Stimulated activated CD8-positive, alpha-beta memory T cell treated with anti-CD3 and anti-CD28 coated beads, Interleukin-7, amount 100 ng/mL, for 1 hour (primary cell): ENCODE results near the gene FNDC11.

ENCODE experiments used
- DNase-seq, 2 donors: peaks; one replicate each; pipeline ENCODE4 v3.0.0-alpha.2; 2020; ENCODE audit warnings: low read depth in 2 of 2

FNDC11 gene

DNA sequence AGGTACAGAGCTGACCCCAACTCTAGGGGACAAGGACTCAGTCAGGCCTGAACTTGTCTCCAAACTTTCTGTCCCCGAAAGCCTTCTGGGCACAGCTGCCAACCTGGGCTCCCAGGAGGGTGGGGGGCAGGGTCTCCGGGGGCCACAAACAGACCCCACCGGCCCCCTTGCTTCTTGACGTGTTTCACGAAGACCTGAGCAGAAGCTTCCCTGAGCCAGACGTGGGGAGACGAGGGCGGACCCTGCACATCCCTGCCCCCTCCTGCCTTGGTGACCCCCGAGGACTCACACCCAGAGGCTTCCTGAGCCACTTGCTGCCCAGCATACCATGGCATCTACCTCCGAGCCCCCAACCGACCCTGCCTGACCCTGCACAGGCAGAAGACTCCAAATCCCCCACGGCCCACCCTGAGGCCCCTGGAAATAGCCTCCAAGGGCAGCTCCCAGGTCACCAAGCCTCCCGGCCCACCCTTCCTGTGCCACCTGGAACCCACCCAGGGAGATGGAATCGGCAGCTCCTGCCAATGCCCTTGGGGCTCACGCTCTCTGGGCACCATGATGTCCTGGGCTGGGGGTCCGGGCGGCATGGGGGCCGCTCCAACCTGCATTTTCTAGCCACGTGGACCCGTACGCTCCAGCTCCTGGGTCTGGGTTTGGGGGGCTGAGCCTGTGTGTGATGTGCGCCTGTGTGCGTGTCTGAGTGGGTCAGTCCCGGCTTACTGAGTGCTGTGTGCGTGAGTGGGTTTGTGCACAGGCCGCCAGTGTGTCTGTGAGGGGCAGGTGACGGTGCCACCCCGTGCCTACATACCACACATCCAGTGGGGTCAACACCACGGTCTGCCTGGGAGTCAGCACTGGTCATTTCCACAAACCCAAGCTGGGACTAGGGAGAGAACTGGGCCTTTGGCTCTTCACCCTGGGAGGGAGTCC, 14.3 kb upstream of the FNDC11 start:
- no peak for DNase-seq

DNA sequence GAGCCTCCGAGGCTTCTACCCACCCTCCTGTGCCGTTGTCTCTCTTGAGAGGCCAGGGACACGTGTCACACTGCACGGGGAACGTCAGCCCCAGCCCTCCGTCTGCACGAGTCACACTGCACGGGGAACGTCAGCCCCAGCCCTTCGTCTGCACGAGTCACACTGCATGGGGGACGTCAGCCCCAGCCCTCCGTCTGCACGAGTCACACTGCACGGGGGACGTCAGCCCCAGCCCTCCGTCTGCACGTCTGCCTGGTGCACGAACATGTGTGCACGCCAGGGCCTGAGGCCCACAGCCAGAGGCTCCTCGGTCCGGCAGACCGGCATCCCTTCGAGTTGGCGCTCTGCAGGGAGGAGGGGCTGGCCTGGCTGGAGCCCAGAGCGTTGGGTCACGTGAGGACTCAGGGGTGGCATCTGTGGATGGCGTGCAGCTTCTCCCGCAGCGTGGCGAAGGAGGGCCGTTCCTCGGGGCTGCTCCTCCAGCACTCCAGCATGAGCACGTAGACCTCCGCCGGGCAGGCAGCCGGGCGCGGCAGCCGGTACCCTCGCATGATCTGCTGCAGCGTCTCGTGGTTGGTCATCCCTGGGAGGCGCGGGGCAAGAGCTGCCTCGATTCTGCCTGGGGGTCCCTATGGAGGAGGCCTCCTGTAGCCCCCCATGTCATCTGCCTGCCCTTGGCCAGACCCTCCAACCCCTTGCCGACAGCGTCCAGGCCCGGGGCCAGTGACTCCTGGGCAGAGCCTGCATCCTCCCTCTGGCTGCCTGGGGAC, 13.4 kb upstream of the FNDC11 start:
- no peak for DNase-seq

DNA sequence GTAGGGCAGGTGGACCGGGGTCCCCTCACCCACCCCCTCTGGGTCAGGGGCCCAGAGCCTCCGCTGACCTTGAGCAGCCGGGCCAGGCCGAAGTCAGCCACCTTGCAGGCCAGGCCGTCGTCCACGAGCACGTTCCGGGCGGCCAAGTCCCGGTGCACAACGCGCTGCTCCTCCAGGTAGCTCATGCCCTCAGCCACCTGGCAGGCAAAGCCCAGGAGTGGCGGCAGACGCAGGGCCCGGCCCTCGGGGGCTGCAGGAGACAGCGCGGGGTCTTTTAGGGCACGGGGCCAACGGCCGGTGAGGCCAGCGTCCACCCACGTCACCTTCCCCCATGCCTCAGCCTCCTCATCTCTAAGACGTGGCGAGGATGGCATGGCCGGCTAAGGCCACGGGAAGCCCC, 12.6 kb upstream of the FNDC11 start:
- DNase-seq = no peak

DNA sequence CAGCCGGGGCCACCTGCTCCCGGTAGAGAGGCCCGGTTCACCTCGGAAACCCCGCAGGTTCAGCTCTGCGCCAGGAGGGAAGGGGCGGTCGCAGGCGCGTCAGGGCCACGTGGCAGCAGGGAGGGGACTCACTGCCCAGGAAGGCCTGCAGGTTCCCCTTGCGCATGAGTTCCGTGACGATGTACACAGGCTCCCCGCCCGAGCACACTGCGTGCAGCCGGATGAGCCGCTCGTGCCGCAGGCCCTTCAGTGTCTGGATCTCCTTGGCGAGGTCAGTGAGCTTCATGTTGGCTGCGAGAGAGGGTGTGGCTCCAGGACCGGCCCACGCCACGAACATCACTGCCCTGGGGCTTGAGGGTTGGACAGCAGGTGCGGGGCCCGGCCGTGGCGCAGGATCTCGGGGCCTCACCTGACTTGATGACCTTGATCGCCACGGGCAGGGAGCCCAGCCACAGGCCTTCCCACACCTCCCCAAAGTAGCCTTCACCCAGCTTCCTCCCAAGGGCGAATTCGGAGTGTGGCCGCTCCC, 11.9 kb upstream of the FNDC11 start:
- no peak for DNase-seq

DNA sequence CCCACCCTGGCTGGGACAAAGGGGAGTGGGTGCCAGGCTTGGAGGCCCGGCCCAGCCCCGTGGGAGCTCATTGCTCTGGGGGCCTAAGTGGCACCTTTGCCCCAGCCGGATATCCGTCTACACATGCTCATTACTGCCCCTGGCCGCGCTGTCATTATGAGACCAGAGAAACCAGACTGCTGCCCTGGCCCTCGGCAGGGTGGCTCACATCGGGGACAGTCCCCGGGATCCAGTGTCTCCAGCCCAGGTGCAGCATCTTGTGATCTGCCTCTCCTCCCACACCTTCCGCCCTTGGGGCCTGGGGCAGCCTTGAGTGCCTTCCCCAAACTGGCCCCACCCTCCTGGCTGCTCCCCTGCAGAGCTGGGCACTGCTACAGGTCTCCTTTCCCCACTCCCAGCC, 11.3 kb upstream of the FNDC11 start:
- DNase-seq = no peak

DNA sequence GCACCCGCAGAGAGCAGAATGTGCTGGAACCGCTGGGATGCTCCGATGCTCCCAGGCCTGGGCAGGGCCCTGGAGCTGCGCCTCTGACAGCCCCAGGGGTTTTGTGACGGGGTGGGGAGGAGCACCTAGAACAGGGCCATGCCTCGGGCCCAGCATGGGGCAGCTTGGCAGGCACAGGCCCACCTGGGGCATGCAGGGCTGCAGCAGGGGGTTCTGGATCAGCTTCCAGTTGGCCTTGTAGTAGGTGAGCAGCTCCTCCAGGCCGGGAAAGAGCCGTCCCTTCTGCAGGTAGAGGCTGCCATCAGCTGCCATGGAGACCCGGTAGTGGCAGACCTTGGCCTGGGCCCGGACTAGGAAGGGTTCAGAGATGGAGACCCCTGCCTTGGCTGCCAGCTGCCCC, 10.8 kb upstream of the FNDC11 start:
- DNase-seq = no peak

DNA sequence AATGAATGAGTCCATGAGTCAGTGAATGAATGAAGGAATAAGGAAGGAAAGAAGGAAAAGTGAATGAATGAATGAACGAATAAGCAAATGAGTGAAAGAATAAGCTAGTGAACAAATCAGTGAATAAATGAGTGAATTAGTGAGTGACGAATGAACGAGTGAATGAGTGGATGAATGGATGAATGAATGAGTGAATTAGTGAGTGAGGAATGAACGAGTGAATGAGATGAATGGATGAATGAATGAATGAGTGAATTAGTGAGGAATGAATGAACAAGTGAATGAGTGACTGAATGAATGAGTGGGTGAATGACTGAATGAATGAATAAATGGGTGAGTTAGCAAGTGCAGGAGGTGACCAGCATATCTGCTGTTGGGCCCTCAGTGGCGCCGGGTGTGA, 10.2 kb upstream of the FNDC11 start:
- DNase-seq = no peak

DNA sequence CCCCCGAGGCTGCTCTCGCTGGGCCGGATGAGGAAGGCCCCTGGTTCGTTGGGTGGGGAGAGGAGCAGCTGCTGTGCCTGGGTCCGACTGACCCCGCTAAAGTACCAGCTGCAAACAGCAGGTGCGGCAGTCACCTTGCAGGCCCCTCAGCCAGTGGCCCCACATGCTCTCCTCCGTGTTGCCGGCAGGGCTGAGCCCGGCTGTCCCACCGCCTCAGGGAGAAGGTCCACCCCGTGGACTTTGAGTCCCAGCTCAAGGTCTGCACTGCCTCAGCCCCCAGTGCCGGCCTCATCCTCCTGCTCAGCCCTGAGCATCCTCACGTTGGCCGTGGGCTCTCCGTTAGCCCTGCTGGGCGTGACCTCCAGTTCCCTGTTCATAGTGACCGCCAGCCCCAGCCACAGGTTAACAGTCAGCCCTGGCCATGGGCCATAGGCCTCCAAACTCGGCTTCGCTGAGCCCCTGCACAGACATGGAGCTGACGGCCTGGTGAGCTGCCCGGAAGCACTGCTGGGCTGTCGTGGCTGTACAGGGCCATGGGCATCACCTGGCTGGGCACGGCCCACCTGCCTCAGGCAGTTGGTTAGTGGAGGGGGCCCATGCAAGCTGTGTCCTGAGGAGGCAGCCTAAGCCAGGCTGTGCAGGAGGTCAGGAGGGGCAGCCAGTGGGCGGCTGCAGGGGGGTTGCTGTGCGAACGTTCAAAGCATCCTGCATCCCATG, 9.6 kb upstream of the FNDC11 start:
- no peak for DNase-seq

DNA sequence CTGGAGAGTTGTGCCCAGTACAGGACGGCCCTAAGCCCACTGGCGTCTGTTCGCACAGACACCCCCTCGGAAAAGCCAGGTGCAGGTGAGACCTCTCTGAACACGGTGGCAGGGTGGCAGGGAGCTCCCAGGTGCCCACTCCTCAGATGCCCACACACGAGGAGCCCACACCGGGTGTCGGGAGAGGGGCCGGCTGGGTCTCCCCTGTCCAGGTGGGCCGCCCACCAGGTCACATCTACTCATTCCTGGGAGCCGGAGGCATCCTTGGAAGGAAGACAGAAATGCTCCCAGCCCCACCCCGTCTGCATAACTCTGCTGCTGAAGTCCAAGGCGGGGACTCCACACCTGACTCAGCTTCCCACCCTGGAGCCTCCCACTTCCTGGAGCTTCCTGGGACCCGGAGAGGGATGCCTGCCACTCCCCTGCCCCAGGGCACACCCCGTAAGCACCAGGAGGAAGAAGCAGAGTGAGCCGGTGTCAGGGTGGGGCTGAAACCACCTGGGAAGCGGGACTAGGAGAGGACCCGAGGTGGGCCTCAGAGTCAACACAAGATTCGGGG, 8.9 kb upstream of the FNDC11 start:
- no peak for DNase-seq

DNA sequence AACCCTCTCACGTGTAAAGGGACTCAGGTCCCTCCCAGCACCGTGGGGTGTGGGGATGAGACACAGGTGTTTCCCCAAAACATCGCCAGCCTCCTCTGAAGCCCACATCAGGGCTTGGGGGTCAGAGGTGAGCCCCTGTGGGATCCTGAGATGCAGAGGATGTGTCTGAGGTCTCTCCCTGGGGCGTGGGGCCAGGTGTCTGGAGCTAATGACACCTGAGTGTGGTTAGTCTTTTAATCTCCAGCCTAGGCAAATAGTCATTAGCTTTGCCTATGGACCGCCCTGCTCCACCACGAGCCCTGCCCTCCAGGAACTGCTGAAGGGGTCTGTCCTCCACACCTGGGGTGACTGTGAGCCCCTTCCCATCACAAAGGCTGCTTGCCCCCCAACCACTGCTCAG, 8.1 kb upstream of the FNDC11 start:
- DNase-seq = no peak

DNA sequence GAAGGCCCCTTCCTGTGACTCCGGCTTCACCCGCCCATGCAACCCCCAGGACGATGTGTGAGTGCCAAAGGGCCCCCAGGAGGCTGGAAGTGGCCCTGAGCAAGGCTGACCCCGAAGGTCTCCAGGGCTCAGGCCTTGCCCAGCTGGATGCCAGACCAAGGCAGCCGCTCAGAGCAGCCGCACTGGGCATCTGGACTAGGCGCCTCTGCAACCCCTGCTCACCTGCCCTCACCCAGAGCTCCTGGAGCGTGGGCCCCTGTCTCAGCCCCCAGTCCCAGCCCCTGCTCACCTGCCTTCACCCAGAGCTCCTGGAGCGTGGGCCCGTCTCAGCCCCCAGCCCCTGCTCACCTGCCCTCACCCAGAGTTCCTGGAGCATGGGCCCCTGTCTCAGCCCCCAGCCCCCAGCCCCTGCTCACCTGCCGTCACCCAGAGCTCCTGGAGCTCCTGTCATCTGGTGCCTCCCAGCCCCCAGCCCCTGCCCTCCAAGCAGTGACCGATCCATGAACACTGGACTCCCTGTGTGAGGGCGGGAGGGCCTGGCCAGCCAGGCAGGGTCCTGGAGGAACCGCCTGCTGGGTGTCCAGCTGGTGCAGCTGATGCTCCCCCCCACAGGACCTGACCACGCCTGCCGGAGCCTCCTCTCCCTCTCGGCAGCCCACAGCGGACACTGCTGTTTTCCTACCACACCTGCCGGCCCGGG, 7.6 kb upstream of the FNDC11 start:
- no peak for DNase-seq

DNA sequence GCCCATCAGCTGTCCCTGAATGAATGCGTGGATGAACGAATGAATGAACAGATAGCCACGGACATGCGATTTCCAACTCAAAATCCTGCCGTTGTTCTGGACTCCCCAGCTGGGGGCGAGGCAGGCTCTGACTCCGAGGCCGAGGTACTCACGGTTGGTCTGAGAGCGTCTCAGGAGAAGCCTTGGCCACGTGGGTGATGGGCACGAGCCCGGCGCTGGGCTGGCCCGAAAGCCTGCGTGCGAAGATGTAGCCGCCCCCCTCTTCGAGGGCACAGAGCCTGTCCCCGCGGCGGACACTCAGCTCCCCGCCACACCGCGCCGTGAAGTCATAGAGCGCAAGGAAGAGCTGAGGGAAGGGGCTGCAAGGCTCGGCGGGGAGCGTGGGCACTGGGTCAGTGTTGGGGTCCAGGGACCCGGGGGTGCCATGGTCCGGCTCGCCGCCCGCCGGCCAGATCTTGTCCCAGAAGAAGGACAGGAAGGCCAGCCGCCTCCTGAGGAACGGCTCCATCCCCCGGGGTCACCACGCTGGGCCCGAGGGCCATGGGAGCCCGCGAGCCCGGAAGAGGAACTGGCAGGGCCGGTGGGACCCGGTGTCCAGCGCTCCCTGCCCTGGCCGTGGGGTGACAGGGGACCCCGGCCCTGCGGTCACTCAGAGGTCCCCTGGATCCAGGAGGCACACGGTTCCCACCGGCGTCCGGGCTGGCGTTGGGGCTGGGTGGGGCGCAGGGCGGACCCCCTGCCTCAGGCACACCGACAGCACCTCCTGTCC, 6.8 kb upstream of the FNDC11 start:
- no peak for DNase-seq

DNA sequence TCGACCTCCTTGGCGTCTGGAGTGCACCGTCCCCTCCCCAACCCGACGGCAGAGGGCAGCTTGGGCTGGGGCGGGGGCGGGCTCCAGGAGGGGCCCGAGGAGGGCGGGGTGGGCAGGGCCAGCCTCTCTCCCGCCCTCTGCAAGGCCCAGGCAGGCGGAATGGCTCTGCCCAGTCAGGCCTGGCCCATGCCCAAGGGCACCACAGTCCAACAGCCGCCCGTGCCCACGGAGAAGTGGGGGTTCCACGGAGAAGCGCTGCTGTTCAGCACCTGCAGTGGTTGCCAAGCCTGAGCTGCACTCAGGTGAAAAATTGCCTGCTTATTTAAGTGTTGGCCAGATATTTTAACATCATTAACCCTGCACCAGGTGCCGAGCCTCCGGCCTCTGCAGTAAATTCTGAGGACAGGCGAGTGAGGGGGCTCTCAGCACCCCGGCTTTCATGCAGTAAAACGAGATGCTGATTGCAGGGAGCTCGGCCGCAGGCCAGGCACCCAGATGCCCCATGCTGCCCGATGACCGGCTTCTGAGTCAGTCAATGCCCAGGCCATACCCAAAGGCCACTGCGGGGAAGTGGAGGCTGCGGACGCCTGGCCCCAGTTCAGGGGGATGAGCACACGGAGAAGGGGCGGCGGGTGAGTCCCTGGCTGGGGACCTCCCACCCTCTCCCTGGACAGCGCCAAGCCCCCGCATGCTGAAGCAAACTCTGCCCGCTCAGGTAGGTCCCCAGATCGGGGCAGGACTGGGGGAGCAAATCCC, 6.1 kb upstream of the FNDC11 start, which contains the start of gene SRMS:
SRMS (minus strand) TSS at position 25 of the 756 bp plus-strand sequence. CDS start 286 bp downstream, outside the sequence.
- no peak for DNase-seq

DNA sequence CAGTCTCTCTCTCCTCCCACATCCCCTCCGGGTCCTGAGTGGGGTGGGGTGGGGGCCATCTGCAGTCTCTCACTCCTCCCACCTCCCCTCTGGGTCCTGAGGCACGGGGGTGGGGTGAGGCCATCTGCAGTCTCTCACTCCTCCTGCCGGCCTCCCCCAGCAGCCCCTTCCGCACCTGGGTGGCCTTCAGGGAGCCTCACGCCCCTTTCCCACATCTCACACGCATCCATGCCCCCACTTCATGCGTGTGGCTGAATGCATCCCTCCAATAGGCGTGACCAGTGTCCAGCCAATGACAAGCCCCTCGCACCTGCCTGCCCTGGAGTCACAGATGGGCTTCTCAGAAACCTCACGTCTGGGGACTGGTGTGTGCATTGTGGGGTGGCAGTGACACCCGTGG, 5.4 kb upstream of the FNDC11 start:
- no peak for DNase-seq

DNA sequence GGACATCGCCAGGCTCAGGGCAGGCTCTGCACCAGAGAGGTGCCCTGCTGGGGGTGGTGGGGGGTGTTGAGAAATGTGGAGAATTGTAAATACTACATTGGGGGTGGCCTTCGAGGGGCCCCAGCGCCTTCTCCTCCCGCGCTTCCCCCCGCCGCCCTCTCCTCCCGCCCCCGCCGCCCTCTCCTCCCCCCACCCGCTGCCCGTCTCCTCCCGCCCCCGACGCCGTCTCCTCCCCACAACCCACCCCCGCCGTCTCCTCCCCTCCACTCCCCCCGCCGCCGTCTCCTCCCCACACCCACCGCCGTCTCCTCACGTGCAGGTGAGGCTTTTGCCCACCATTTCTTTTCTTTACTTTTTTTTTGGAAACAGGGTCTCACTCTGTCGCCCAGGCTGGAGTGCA, 4.9 kb upstream of the FNDC11 start:
- no peak for DNase-seq

DNA sequence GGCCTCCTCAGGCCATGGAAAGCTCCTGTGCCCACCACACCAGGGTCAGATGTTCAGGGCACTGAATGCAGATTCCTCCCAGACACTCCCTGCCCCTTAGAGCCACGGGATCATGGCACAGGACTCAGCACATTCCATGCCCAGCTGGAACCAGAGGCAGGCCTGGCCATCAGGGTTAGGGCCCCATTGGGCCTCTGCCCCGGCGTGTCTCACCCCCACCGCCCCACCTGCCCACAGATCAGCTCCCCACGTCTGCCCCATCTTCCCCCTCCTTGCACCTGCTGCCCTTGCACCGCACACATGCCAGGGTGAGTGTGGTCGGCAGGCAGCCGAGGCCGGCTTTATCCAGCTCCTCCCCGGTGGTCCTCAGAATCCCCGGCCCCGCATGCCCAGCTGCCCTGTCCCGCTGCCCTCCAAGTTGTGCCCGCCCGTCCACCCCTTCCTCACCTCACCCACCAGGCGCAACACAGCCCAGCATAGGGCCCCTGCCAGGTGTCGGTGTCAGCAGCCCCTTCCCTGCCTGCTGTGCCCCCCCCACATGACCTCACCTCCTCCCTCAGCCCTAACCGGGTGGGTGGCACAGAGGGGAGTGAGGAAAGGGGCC, 4.2 kb upstream of the FNDC11 start:
- no peak for DNase-seq

DNA sequence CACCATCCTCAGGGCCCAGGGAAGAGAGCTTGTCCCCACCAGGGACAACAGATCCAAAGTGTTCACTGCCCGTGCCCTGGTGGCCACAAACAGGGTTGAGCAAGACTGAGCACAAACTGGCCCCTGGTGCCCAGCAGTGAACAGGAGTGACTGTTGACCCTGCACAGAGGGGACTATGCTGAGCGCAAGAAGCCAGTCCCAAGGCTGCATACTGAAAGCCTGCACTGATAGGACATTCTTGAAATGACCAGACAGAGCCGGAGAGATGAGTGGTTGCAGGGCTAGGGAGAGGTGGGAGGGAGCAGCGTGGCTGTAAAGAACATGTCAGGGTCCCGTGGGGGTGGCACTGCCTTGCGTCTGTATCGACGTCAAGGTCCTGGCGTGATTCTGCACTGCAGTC, 2.9 kb upstream of the FNDC11 start:
- DNase-seq = no peak

DNA sequence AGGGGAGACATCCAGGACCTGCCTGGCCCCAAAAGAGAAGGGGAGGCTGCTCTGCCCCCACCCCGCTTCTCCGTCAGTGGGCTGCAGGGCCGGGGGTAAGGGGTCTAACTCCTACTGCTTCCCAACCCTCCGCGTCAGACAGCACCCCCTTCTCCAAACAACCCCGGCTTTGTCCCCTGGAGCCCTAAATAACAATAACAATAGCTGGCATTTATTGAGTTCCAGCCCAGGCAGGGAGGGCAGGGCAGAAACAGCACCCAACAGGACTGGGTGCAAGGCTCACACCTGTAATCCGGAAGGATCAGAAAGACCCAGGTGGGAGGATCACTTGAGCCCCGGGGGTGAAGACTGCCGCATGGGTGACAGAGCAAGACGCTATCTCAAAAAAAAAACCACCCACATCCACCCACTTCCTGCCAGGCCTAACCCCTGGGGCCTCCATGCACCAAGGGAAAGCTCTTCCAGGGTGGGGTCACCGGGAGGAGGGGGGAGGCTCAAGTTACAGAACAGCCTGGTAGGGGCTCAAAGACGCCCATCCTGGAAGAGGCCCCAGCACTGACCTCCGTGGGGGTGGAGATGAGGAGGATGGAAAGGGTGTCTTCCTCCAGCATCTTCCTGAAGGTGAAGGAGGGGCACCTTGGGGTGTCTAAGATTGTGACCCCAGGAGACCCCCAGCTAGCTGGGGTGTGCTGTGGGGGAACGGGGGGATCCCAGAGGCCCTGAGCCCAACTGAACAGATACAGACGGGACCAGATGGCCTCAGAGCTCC, 1.3 kb upstream of the FNDC11 start:
- no peak for DNase-seq
